Hepatocyte (in vitro differentiated cells): Measurements from ENCODE around the gene CHAC1.

ENCODE experiments used
- EZH2phosphoT487 ChIP-seq: fragments of 200-600 bp; sonication (generic); IDR thresholded peaks from one replicate; pipeline ENCODE4 v1.6.1; 2018; ENCODE audit warnings: antibody characterized with exemption, mild to moderate bottlenecking, low read depth, moderate library complexity; ENCODE audit not compliant: unreplicated experiment, severe bottlenecking
- TF ChIP-seq, protein P1 (sequence below): fragments of 200-600 bp; sonication (generic); IDR thresholded peaks from 2 replicates; pipeline ENCODE4 v1.5.1; 2016; ENCODE audit warnings: antibody characterized with exemption, mild to moderate bottlenecking; ENCODE audit not compliant: poor library complexity

DNA sequence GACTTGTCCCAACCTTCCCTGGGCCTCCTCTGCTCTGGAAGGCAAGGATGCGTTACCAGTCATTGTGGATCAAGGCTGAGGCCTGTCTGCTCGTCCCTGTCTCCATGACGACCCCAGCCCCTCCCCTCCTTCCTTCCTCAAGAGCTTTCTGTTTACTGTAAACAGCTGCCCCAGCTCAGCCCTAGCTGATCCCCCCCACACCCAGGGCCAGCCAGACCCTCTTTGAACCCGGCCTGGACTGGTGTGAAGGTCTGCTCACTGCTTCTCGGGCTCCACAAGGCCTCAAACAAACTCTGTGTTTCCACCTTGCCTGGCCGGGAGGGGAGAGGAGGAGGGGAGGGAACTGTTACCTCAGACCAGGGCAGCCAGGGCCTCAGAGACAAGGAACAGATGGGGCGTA, 42.1 kb upstream of the CHAC1 start:
- TF ChIP-seq, protein P1, sequence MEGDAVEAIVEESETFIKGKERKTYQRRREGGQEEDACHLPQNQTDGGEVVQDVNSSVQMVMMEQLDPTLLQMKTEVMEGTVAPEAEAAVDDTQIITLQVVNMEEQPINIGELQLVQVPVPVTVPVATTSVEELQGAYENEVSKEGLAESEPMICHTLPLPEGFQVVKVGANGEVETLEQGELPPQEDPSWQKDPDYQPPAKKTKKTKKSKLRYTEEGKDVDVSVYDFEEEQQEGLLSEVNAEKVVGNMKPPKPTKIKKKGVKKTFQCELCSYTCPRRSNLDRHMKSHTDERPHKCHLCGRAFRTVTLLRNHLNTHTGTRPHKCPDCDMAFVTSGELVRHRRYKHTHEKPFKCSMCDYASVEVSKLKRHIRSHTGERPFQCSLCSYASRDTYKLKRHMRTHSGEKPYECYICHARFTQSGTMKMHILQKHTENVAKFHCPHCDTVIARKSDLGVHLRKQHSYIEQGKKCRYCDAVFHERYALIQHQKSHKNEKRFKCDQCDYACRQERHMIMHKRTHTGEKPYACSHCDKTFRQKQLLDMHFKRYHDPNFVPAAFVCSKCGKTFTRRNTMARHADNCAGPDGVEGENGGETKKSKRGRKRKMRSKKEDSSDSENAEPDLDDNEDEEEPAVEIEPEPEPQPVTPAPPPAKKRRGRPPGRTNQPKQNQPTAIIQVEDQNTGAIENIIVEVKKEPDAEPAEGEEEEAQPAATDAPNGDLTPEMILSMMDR: no peak
- no peak for TF ChIP-seq EZH2phosphoT487
